LHCN-M2 (cell line): Measurements from ENCODE around the gene TMEM154. TPM values are rescaled to one million over a fixed set of nuclear protein-coding genes. Genes with fewer than 3 reads are reported as not detected.

Experiments
- total RNA-seq: library from RNA; depleted of rRNA; stranded (reverse); fragments of >200 nt; gene quantifications from 2 replicates; pipeline ENCODE4 v1.2.3, GENCODE V29; 2014; rRNA removed

TMEM154 gene
- total RNA-seq, 1 experiment from 2014 or later: 0.52 TPM

Other genes starting within 250 kb of the TMEM154 start
- 18.1 and 20.1 TPM in 2 replicates for gene FBXW7, start 143.9 kb downstream of the TMEM154 start, total RNA-seq
- gene TIGD4, start 99.7 kb upstream of the TMEM154 start, total RNA-seq: 0.06 and 0.63 TPM in 2 replicates
- gene ARFIP1, start 100.0 kb upstream of the TMEM154 start, total RNA-seq: 45.1 and 48.0 TPM in 2 replicates